Kidney epithelial cell (primary cell): ENCODE data around the gene ASB13. TPM values are rescaled to one million over a fixed set of nuclear protein-coding genes. Genes with fewer than 3 reads are reported as not detected.

Experiments
- DNase-seq: peaks from one replicate; pipeline ENCODE4 v3.0.0-alpha.2; 2010; ENCODE audit warnings: low read depth
- H3K27me3 ChIP-seq: 2 replicates; pipeline ENCODE4 v1.6.0; 2011; ENCODE audit warnings: low read length; ENCODE audit not compliant: control insufficient read depth, insufficient read depth
- H3K36me3 ChIP-seq: 2 replicates; pipeline ENCODE4 v1.5.1; 2011; ENCODE audit warnings: low read length; ENCODE audit not compliant: control insufficient read depth, insufficient read depth
- H3K4me3 ChIP-seq: 2 replicates; pipeline ENCODE4 v1.5.1; 2011; ENCODE audit warnings: low read depth, mild to moderate bottlenecking, control low read depth, low read length
- total RNA-seq: library from RNA; depleted of rRNA; stranded (reverse); fragments of >200 nt; gene quantifications from 2 replicates; pipeline ENCODE4 v1.2.3, GENCODE V29; 2015
- TF ChIP-seq, protein P1 (sequence below): IDR thresholded peaks from 2 replicates; pipeline ENCODE4 v1.5.1; 2011; ENCODE audit warnings: mild to moderate bottlenecking, moderate library complexity, low read length, control low read depth, inconsistent platforms; ENCODE audit not compliant: insufficient read depth, poor library complexity, severe bottlenecking

ASB13 gene
- total RNA-seq, 1 donor from 2014 or later, result 17.3 TPM

DNA sequence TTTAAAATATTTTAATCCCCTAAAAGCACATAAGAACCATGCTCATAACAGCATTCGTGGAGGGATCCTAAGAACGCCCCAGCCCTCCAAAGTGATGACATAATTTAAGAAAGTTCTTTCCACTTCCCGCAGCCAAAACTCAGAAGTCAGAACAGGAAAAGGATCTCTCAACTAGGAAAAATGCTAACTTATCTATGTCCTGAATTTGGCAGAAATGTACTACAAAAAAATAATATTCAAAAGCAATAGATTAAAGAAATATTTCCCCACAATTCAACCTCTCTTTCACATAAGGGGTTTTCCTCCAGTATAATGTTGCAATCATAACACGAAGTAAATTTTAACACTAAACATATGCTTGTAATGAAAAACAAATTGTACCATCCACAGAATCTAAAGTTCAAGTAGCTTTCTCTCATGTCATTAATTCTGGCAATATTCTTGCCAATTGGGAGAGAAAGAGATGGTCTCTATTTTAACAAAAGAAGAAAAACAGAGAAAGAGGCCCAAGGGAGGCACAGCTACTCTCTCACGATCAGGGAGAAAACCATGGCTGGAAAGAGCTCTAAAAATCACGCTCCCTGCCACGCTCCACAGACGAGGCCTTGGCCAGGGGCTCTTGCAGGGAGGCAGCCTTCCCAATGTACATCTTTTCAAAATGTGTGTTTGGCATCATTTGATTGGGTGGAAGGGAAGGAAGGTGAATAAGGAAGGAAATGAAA is 22.9 kb downstream of the ASB13 start:
- Histone ChIP-seq H3K27me3 (no peaks in the 10 kb centered on the region), H3K36me3 (peaks cover 1% of the 10 kb centered on the region), H3K4me3 (no peak overlapping the region)
- no peak for DNase-seq
- TF ChIP-seq, protein P1, sequence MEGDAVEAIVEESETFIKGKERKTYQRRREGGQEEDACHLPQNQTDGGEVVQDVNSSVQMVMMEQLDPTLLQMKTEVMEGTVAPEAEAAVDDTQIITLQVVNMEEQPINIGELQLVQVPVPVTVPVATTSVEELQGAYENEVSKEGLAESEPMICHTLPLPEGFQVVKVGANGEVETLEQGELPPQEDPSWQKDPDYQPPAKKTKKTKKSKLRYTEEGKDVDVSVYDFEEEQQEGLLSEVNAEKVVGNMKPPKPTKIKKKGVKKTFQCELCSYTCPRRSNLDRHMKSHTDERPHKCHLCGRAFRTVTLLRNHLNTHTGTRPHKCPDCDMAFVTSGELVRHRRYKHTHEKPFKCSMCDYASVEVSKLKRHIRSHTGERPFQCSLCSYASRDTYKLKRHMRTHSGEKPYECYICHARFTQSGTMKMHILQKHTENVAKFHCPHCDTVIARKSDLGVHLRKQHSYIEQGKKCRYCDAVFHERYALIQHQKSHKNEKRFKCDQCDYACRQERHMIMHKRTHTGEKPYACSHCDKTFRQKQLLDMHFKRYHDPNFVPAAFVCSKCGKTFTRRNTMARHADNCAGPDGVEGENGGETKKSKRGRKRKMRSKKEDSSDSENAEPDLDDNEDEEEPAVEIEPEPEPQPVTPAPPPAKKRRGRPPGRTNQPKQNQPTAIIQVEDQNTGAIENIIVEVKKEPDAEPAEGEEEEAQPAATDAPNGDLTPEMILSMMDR, result no peak

DNA sequence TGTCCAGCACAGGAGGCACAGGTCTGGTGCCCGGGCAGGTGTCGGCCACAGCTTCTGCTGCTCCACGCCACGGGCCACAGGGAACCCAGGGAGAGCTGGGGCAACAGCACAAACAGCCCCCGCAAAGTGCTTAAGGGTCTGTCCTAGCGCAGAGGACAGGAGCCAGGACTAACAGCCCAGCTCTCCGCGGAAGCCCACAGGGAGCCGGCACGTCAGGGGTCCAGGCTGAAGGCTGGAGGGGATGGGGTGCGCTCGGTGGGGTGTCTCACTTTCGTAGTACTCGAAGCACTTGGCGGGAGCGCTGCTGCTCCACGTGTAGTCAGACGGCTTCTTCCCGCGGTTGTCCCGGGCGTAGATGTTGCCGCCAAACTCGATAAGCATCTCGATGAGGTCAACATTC is 24.9 kb downstream of the ASB13 start:
- no peak overlapping the region for H3K4me3 ChIP-seq
- TF ChIP-seq, protein P1, result no peak
- DNase-seq, result no peak
- H3K36me3 ChIP-seq, result peaks cover 1% of the 10 kb centered on the region
- H3K27me3 ChIP-seq, result no peaks in the 10 kb centered on the region

DNA sequence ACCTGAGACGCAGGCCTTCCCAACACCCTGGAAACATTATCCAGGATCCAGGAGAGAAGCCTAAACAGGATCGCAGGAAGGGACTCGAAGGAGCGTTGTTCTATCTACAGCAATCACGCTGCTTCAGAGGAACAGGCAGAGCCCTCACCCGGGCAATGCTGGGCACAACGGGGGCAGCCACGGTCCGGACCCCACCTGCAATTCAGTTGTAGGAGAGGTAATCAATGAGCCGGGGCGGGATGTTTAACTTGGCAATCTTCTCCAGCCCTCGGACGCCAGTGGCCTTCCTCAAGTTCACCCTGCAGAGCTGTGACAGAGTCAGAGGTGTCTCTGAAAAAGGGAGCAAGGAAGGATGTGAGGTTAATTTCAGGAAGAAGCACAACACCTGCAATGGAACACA is 25.9 kb downstream of the ASB13 start:
- TF ChIP-seq, protein P1, result no peak

DNA sequence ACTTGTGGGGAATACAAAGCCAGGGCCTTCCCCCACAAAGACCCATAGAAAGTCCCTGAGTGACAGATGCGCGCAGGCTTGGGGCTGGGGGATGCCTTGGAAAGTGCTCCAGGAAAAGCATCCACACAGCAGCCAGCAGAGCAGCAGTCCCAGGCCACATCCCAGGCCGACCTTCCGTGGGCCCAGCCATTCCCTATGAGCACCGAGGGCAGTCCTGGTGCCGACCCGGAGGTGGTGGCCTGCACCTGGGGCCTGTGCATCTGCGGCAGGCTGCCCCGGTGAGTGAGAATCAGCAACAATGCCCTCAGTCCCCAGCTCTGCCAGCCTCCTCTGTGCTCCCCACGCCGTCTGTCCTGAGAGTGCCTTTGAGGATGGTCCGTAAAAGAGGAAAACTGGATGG is 26.4 kb downstream of the ASB13 start:
- TF ChIP-seq, protein P1, result no peak
- no peak overlapping the region for H3K4me3 ChIP-seq
- no peaks in the 10 kb centered on the region for H3K27me3 ChIP-seq
- no peak for DNase-seq
- peaks cover 1% of the 10 kb centered on the region for H3K36me3 ChIP-seq

More for the DNA sequence above, 25.9 kb downstream of the ASB13 start:
- DNase-seq, result no peak
- no peaks in the 10 kb centered on the region for H3K27me3 ChIP-seq
- peaks cover 1% of the 10 kb centered on the region for H3K36me3 ChIP-seq
- no peak overlapping the region for H3K4me3 ChIP-seq

DNA sequence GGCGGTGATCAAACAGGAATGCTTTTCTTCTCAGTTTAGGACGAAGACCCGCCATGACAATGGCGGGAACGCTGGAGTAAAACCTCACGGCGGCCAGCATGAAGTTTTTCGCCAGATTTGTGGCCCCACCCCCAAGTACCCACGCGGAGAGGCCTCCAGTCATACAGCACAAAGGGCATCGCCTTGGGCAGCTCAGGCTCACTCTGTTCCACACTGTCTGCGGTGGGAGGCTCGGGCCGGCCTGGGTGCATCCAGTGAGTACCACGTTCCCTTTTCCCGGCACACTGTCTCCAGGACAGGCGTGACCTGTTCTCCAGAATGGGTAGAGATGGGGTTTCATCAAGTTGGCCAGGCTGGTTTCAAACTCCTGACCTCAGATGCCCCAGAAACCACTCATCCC is 27.3 kb downstream of the ASB13 start:
- TF ChIP-seq, protein P1, result no peak
- Histone ChIP-seq H3K4me3 (no peak overlapping the region), H3K27me3 (no peaks in the 10 kb centered on the region), H3K36me3 (peaks cover 1% of the 10 kb centered on the region)
- no peak for DNase-seq

DNA sequence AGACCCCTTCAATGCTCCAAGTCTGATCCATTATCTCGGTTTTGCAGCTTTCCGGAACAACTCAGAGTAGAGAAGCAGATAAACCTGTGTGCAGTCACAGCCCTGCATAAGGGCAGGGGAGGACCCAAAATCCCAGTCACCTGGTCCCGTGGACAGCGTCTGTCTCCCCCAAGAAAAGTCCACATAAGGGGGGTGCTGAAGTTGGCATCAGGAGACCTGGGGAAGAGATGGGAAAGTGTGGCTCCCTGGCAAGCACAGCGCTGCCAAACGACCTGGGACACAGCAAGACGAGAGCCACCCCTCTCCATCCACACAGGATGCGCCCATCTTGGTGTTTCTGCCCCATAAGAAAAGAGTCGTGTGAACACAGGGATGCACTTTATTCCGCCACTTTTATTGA is 27.9 kb downstream of the ASB13 start:
- Histone ChIP-seq H3K4me3 (no peak overlapping the region), H3K27me3 (no peaks in the 10 kb centered on the region), H3K36me3 (peaks cover 1% of the 10 kb centered on the region)
- DNase-seq, result no peak
- TF ChIP-seq, protein P1, result no peak
